ENCODE measurements around the gene CFAP58. TPM values are rescaled to one million over a fixed set of nuclear protein-coding genes. Genes with fewer than 3 reads are reported as not detected.

Gene CFAP58
- total RNA-seq, 4 donors from 2014 or later: 0.13 to 0.41 (median 0.19) TPM; not detected in 1

- H3K36me3 ChIP-seq: no peaks in the 10 kb centered on the region
- H3K9me3 ChIP-seq: no peaks in the 10 kb centered on the region
- no peak for DNase-seq
- no peak overlapping the region for H3K27ac ChIP-seq
- H3K4me1 ChIP-seq: no peaks in the 10 kb centered on the region
- intact Hi-C loops (cut with DNase I): no loop called here
- TF ChIP-seq CTCF (IDR thresholded peaks at IDR 0.05) (no peak), POLR2A (IDR thresholded peaks at IDR 0.05) (no peak)
- WGBS, 2 donors: 56 to 62% methylated on average over 4 of the region's 6 CpGs
- H3K4me3 ChIP-seq: no peak overlapping the region
- H3K27me3 ChIP-seq: no peaks in the 10 kb centered on the region
These were observed 64.1 kb downstream of the CFAP58 start for GRCh38 chr10:104417637-104418292.

- intact Hi-C loops (cut with DNase I): no loop called here
- WGBS, 2 donors: 29 to 38% methylated on average over 1 of the region's 1 CpG
- no peak for DNase-seq
- TF ChIP-seq POLR2A (IDR thresholded peaks at IDR 0.05): no peak
- TF ChIP-seq CTCF (IDR thresholded peaks at IDR 0.05): no peak
- no peaks in the 10 kb centered on the region for H3K9me3 ChIP-seq
- peaks cover 0 to 9% (median 0%) of the 10 kb centered on the region in 3 donors for H3K4me1 ChIP-seq
- no peaks in the 10 kb centered on the region for H3K36me3 ChIP-seq
- no peak overlapping the region for H3K27ac ChIP-seq
- H3K27me3 ChIP-seq: peaks cover 0 to 5% (median 0%) of the 10 kb centered on the region in 4 donors
- no peak overlapping the region for H3K4me3 ChIP-seq
These were observed 71.1 kb downstream of the CFAP58 start for GRCh38 chr10:104424719-104425118.

- Histone ChIP-seq H3K36me3 (no peaks in the 10 kb centered on the region), H3K4me1 (peaks cover 0 to 9% (median 0%) of the 10 kb centered on the region in 3 donors), H3K9me3 (no peaks in the 10 kb centered on the region), H3K4me3 (no peak overlapping the region), H3K27me3 (peaks cover 0 to 8% (median 0%) of the 10 kb centered on the region in 4 donors), H3K27ac (no peak overlapping the region)
- intact Hi-C loops (cut with DNase I): no loop called here
- 80 to 84% methylated on average over 4 to 5 of the region's 5 CpGs for WGBS, 2 donors
- no peak for TF ChIP-seq POLR2A (IDR thresholded peaks at IDR 0.05)
- no peak for TF ChIP-seq CTCF (IDR thresholded peaks at IDR 0.05)
- no peak for DNase-seq
These were observed 74.4 kb downstream of the CFAP58 start for GRCh38 chr10:104427989-104428388.

GRCh38 chr10:104429846-104430245 lies 76.2 kb downstream of the CFAP58 start:
- 28 to 37% methylated on average over 3 of the region's 3 CpGs for WGBS, 2 donors
- no peak for DNase-seq
- Histone ChIP-seq H3K4me1 (peaks cover 0 to 3% (median 0%) of the 10 kb centered on the region in 3 donors), H3K4me3 (no peak overlapping the region), H3K27me3 (peaks cover 0 to 13% (median 0%) of the 10 kb centered on the region in 4 donors), H3K9me3 (no peaks in the 10 kb centered on the region), H3K36me3 (no peaks in the 10 kb centered on the region), H3K27ac (no peak overlapping the region)
- intact Hi-C loops (cut with DNase I): no loop called here
- no peak for TF ChIP-seq CTCF (IDR thresholded peaks at IDR 0.05)
- TF ChIP-seq POLR2A (IDR thresholded peaks at IDR 0.05): no peak

GRCh38 chr10:104430360-104430759 lies 76.7 kb downstream of the CFAP58 start:
- DNase-seq: no peak
- no peak overlapping the region for H3K27ac ChIP-seq
- WGBS, 2 donors: 52 to 60% methylated on average over 3 of the region's 3 CpGs

More at GRCh38 chr10:104430360-104430759, 76.7 kb downstream of the CFAP58 start:
- TF ChIP-seq POLR2A (IDR thresholded peaks at IDR 0.05): no peak
- Histone ChIP-seq H3K27me3 (peaks cover 0 to 13% (median 0%) of the 10 kb centered on the region in 4 donors), H3K9me3 (no peaks in the 10 kb centered on the region), H3K36me3 (no peaks in the 10 kb centered on the region), H3K4me1 (no peaks in the 10 kb centered on the region), H3K4me3 (no peak overlapping the region)
- intact Hi-C loops (cut with DNase I): no loop called here
